Measurements from ENCODE around the gene PPP5C. TPM values are rescaled to one million over a fixed set of nuclear protein-coding genes. Genes with fewer than 3 reads are reported as not detected.

Gene PPP5C
- total RNA-seq, 2 experiments from 2014 or later, result 108 to 111 TPM

DNA sequence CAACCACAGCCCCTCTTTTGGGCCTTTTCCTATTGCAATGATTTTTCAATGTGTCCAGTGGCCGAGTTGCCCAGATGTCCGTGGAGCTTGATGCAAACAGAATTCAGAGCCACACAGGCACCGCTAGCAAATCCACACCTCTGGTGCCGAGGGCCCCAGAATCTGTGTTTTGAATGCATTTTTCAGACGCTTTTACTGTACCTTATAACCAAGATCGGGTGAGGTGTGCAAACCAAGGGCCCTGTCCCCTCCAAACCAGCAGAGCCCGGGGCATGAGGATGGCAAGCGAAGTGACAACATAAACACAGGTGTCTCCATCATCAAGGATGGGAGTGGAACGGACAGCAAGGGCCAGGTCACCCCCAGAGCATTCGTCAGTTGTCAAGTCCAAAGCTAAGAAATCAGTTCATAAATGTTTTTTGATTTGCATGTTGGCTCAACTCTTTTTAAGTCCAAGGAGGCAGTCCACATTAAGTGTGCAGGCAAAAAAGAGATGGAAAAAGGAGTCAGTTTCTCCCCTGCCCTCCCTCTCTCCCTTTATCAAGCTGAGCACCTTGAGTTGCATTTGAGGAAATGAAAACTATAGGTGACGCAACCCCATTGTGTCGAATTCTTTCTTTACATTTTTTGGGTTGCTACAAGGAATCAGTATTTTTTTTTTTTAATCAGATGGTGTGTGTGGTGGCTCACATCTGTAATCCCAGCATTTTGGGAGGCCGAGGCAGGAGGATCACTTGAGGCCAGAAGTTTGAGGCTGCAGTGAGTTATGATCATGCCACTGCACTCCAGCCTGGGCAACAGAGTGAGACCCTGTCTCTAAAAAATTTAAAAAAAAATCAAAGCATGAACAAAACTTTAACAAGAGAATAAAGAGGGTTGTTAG is 63.6 kb downstream of the PPP5C start:
- H3K27ac Mint-ChIP-seq, result no peak overlapping the region
- H3K36me3 Mint-ChIP-seq (ENCODE audit: low read depth), result no peaks in the 10 kb centered on the region
- ChIA-PET CTCF (interaction anchor here (1.8 kb wide), 1 partner anchor 15 kb away, joined by 6 read pairs; no protein-coding TSS in a partner anchor), POLR2A (no interaction called here)
- ATAC-seq (no peak), DNase-seq (no peak)
- H3K4me1 Mint-ChIP-seq (ENCODE audit: low read depth), result no peaks in the 10 kb centered on the region
- intact Hi-C loops (cut with micrococcal nuclease), result no loop called here
- no peaks in the 10 kb centered on the region for H3K9me3 Mint-ChIP-seq
- H3K27me3 Mint-ChIP-seq, result peaks cover 68% of the 10 kb centered on the region
- no peak overlapping the region for H3K4me3 Mint-ChIP-seq
- TF ChIP-seq, protein P1, sequence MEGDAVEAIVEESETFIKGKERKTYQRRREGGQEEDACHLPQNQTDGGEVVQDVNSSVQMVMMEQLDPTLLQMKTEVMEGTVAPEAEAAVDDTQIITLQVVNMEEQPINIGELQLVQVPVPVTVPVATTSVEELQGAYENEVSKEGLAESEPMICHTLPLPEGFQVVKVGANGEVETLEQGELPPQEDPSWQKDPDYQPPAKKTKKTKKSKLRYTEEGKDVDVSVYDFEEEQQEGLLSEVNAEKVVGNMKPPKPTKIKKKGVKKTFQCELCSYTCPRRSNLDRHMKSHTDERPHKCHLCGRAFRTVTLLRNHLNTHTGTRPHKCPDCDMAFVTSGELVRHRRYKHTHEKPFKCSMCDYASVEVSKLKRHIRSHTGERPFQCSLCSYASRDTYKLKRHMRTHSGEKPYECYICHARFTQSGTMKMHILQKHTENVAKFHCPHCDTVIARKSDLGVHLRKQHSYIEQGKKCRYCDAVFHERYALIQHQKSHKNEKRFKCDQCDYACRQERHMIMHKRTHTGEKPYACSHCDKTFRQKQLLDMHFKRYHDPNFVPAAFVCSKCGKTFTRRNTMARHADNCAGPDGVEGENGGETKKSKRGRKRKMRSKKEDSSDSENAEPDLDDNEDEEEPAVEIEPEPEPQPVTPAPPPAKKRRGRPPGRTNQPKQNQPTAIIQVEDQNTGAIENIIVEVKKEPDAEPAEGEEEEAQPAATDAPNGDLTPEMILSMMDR (IDR thresholded peaks at IDR 0.05), result no peak

DNA sequence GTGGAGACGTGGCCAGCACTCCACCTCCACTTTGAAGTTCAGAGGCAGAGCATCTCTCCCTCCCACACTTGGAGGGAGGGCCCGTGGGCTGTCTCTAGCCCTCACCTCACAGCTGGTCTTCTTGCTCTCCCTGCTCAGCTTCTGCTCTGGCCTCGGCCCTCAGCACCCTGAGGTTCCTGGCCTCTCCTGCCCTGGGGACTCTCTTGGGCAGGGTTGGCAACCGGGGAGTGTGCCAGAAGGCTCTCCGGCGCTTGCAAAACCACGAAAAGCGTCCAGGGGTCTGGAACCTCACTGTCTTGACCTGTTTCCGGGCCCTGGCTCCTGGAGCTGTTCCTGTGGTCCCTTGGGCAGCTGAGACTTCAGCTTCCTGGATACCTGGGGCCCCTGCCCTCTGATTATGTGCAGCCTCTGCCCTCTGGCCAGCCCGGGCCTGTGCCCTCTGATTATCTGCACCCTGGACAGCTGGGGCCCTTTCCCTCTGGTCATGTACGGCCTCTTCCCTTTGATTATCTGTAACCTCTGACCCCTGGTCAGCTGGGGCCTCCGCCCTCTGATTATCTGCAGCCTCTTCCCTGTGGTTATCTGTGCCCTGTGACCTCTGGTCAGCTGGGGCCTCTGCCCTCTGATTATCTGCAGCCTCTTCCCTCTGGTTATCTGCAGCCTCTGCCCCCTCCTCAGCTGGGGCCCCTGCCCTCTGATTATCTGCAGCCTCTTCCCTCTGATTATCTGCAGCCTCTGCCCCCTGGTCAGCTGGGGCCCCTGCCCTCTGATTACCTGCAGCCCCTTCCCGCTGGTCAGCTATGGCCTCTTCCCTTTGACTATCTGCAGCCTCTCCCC is 64.4 kb downstream of the PPP5C start:
- H3K9me3 Mint-ChIP-seq, result no peaks in the 10 kb centered on the region
- H3K27ac Mint-ChIP-seq, result no peak overlapping the region
- no peak overlapping the region for H3K4me3 Mint-ChIP-seq
- intact Hi-C loops (cut with micrococcal nuclease), result no loop called here
- peaks cover 70% of the 10 kb centered on the region for H3K27me3 Mint-ChIP-seq
- ATAC-seq, result no peak
- no peaks in the 10 kb centered on the region for H3K36me3 Mint-ChIP-seq (ENCODE audit: low read depth)
- TF ChIP-seq, protein P1 (IDR thresholded peaks at IDR 0.05), result no peak
- peaks cover 3% of the 10 kb centered on the region for H3K4me1 Mint-ChIP-seq (ENCODE audit: low read depth)
- ChIA-PET POLR2A (no interaction called here), CTCF (interaction anchor here (1.8 to 2.0 kb wide), 2 partner anchors 9 to 16 kb away, joined by 6 read pairs; no protein-coding TSS in a partner anchor)
- DNase-seq, result no peak

GRCh38 chr19:46411925-46412649 is 65.2 kb downstream of the PPP5C start:
- CTCF ChIA-PET, result interaction anchor here (1.8 to 2.0 kb wide), 2 partner anchors 10 to 16 kb away, joined by 6 read pairs; no protein-coding TSS in a partner anchor
- Mint-ChIP-seq H3K9me3 (no peaks in the 10 kb centered on the region), H3K4me3 (no peak overlapping the region), H3K27me3 (peaks cover 68% of the 10 kb centered on the region), H3K27ac (no peak overlapping the region), H3K4me1 (ENCODE audit: low read depth) (peaks cover 3% of the 10 kb centered on the region), H3K36me3 (ENCODE audit: low read depth) (no peaks in the 10 kb centered on the region)
- POLR2A ChIA-PET, result no interaction called here
- TF ChIP-seq, protein P1 (IDR thresholded peaks at IDR 0.05), result no peak
- intact Hi-C loops (cut with micrococcal nuclease), result no loop called here
- DNase-seq, result no peak
- no peak for ATAC-seq

GRCh38 chr19:46412650-46413261 is 65.9 kb downstream of the PPP5C start:
- Mint-ChIP-seq H3K4me3 (no peak overlapping the region), H3K4me1 (ENCODE audit: low read depth) (peaks cover 3% of the 10 kb centered on the region), H3K27me3 (peaks cover 64% of the 10 kb centered on the region), H3K27ac (no peak overlapping the region), H3K9me3 (no peaks in the 10 kb centered on the region), H3K36me3 (ENCODE audit: low read depth) (no peaks in the 10 kb centered on the region)
- POLR2A ChIA-PET, result interaction anchor here (0.7 kb wide), 1 partner anchor 93 kb away, joined by 3 read pairs; no protein-coding TSS in a partner anchor
- DNase-seq, result no peak
- intact Hi-C loops (cut with micrococcal nuclease), result no loop called here
- TF ChIP-seq, protein P1 (IDR thresholded peaks at IDR 0.05), result no peak
- no peak for ATAC-seq
- CTCF ChIA-PET, result interaction anchor here (2.0 kb wide), 1 partner anchor 11 kb away, joined by 6 read pairs; no protein-coding TSS in a partner anchor
